ENCODE data around the gene YAE1. TPM values are rescaled to one million over a fixed set of nuclear protein-coding genes. Genes with fewer than 3 reads are reported as not detected.
A peak's percentile ranks its signal among the peaks of the same experiment; 100 is the strongest.

The YAE1 gene
- total RNA-seq, 1 experiment from 2014 or later = 29.1 TPM

GRCh38 chr7:39621784-39622411 lies 55.7 kb downstream of the YAE1 start:
- DNase-seq (ENCODE audit: low spot score) = no peak
- BruUV-seq (replicated peaks) = no TSS peak
- CTCF ChIA-PET = interaction anchor here (1.2 kb wide), 1 partner anchor 41 kb away, joined by 4 read pairs; no protein-coding TSS in a partner anchor
- TF ChIP-seq EZH2 (IDR thresholded peaks at IDR 0.05; ENCODE audit: borderline replicate concordance, low read depth, low read length, poor library complexity, severe bottlenecking) = no peak
- no peak for TF ChIP-seq CTCF (conservative IDR thresholded peaks at IDR 0.05; ENCODE audit: low read depth, low read length)
- Histone ChIP-seq H3K9me3 (ENCODE audit: low read depth, low read length, poor library complexity, severe bottlenecking) (no peaks in the 10 kb centered on the region), H3K36me3 (ENCODE audit: insufficient read depth, low read length, poor library complexity, severe bottlenecking) (peaks cover 5% of the 10 kb centered on the region), H3K4me3 (ENCODE audit: low read depth, low read length, poor library complexity, severe bottlenecking) (peak overlapping the region; percentile 94), H3K27me3 (replicated peaks; ENCODE audit: insufficient read depth, low read depth, low read length, poor library complexity) (no peaks in the 10 kb centered on the region), H3K4me1 (ENCODE audit: insufficient read depth, low read length, poor library complexity, severe bottlenecking) (peaks cover 16% of the 10 kb centered on the region), H3K27ac (ENCODE audit: low read depth, low read length, poor library complexity, severe bottlenecking) (no peak overlapping the region)
- intact Hi-C loops (cut with micrococcal nuclease; ENCODE audit: unreplicated experiment) = no loop called here
- POLR2A ChIA-PET (ENCODE audit: low non-redundant PET) = no interaction called here

Other genes with a start within 250 kb of the YAE1 start
- gene RALA, start 57.2 kb downstream of the YAE1 start, total RNA-seq (2021) = 33.9 and 36.3 TPM in 2 replicates

Measured in A673 (cell line).